Tibial nerve (tissue), 4 donors: Measurements from ENCODE around the gene SSH3.

ENCODE experiments used
- CTCF ChIP-seq, 5 experiments: fragments of 200-600 bp in 3 of 5; fragments of 450-650 bp in 2 of 5; sonication (generic) in 3 of 5; IDR thresholded peaks; one replicate each; pipeline ENCODE4 v1.5.1; 2016 to 2019; ENCODE audit warnings: antibody characterized with exemption in 5 of 5, mild to moderate bottlenecking in 3 of 5, moderate library complexity in 2 of 5
- EP300 ChIP-seq, 2 donors: sonication (generic); formaldehyde crosslinking; IDR thresholded peaks; one replicate each; pipeline ENCODE4 v1.6.1; 2017; ENCODE audit warnings: antibody characterized with exemption in 2 of 2, mild to moderate bottlenecking in 1 of 2

- no peak for TF ChIP-seq CTCF (IDR thresholded peaks at IDR 0.05)
- no peak for TF ChIP-seq EP300 (IDR thresholded peaks at IDR 0.05)
Measured at GRCh38 chr11:67314218-67314617, 10.9 kb downstream of the SSH3 start.
